HCT116 (cell line): ENCODE results near the gene RPL13.

ENCODE experiments used
- CTCF ChIP-seq, 3 experiments: fragments of 200-600 bp in 1 of 3; sonication (generic) in 1 of 3; IDR thresholded peaks in 2 of 3; conservative IDR thresholded peaks in 1 of 3; 2 replicates each; pipeline ENCODE4 v1.5.1; 2012 to 2017; ENCODE audit warnings: low read depth in 2 of 3, low read length in 2 of 3, antibody characterized with exemption in 1 of 3, borderline replicate concordance in 1 of 3, control low read depth in 1 of 3, mild to moderate bottlenecking in 1 of 3, mixed read lengths in 1 of 3, mixed run types in 1 of 3, moderate library complexity in 1 of 3; ENCODE audit not compliant: insufficient read depth in 1 of 3
- EZH2 ChIP-seq: fragments of 200-600 bp; sonication (generic); IDR thresholded peaks from 2 replicates; pipeline ENCODE4 v1.6.1; 2017; ENCODE audit warnings: antibody characterized with exemption, mixed run types
- JUND ChIP-seq: IDR thresholded peaks from 2 replicates; pipeline ENCODE4 v1.6.1; 2012
- MAX ChIP-seq: IDR thresholded peaks from 2 replicates; pipeline ENCODE4 v1.6.1; 2012
- RAD21 ChIP-seq: IDR thresholded peaks from 2 replicates; pipeline ENCODE4 v1.6.1; 2012; ENCODE audit warnings: low read depth, mild to moderate bottlenecking

- TF ChIP-seq MAX: no peak
- no peak for TF ChIP-seq RAD21
- no peak for TF ChIP-seq JUND
- no peak for TF ChIP-seq CTCF (IDR thresholded peaks at IDR 0.05 in 2 of 3, conservative IDR thresholded peaks at IDR 0.05 in 1 of 3; ENCODE audit: borderline replicate concordance in 1 of 3, insufficient read depth in 1 of 3, low read depth in 2 of 3, low read length in 2 of 3)
- no peak for TF ChIP-seq EZH2
Measured at GRCh38 chr16:89553733-89554132, 6.7 kb upstream of the RPL13 start.
